Testis (tissue), 2 donors: Measurements from ENCODE around the gene C2orf49.

Source experiments
- CTCF ChIP-seq, 3 experiments: fragments of 450-650 bp in 2 of 3; fragments of 200-600 bp in 1 of 3; sonication (generic) in 1 of 3; IDR thresholded peaks; one replicate each; pipeline ENCODE4 v1.5.1; 2016 to 2019; ENCODE audit warnings: antibody characterized with exemption in 3 of 3, mild to moderate bottlenecking in 2 of 3, moderate library complexity in 1 of 3
- POLR2A ChIP-seq: fragments of 450-650 bp; IDR thresholded peaks from one replicate; pipeline ENCODE4 v1.6.1; 2017; ENCODE audit warnings: antibody characterized with exemption, mild to moderate bottlenecking, moderate library complexity

GRCh38 chr2:105321875-105322646 is 15.3 kb upstream of the C2orf49 start:
- TF ChIP-seq CTCF (IDR thresholded peaks at IDR 0.05), result no peak
- TF ChIP-seq POLR2A, result no peak
